HG03575 (cell line): ENCODE measurements around the gene IFT80.
"Not testable (repeated sequence)": the region's sequence is repeated elsewhere in the genome, so short reads cannot be mapped to it uniquely, and the experiment has no call there.

Experiments
- ATAC-seq: cut with Tn5 transposase; IDR thresholded peaks from one replicate; pipeline ENCODE4 v1.9.1; 2021; ENCODE audit not compliant: unreplicated experiment, insufficient number of reproducible peaks, low FRiP score; ENCODE audit errors: extremely low read depth

The IFT80 gene

DNA sequence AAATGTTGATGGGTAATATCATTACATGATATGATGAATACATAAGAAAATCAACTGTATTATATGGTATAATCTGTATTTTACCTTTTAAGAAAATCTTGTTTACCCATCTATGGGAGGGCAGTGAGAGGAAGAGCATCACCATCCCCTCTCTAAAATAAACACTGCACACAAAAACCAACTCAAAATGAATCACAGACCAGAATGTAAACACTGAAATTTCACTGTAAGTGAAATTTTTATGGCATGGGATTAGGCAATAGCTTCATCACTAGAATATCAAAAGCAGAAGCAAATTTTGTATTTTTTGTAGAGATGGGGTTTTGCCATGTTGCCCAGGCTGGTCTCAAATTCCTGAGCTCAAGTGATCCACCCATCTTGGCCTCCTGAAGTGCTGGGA lies 26.2 kb downstream of the IFT80 start:
- ATAC-seq, result no peak

DNA sequence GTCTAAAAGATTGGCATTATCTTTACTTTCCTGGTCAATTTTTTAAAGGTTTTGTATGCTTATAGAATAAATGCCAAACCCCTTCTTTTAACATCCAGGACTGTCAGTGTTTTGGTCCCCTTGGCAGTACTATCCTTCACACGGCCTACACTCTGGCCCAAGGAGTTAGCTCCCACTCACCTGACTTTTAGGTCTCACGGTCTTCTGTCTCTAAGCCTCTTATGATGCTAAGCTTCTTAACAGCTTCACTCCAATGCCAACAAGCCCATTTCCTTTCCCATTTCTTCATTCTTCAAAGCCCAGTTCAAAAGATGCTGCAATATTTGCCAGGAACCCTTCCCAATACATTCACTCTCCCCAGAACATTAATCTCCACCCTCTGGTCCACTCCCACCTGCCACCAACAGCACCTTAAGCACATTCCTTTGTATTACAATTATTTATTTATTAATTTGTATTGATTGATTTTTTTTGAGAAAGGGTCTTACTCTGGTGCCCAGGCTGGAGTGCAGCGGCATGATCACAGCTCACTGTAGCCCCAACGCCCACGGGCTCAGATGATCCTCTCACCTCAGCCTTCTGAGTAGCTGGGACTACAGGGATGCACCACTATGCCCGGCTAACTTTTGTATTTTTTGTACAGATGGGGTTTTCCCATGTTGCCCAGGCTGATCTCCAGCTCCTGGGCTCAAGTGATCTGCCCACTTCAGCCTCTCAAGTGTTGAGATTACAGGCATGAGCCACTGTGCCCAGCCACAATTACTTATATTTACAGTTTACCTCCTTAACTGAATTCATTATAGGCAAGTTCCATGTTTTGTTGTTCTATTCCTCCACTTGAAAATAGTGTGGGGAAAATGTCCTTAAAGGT lies 27.8 kb downstream of the IFT80 start:
- no peak for ATAC-seq

GRCh38 chr3:160369784-160370183 lies 29.2 kb downstream of the IFT80 start:
- ATAC-seq, result no peak

GRCh38 chr3:160368804-160369203 lies 30.2 kb downstream of the IFT80 start:
- ATAC-seq, result no peak

DNA sequence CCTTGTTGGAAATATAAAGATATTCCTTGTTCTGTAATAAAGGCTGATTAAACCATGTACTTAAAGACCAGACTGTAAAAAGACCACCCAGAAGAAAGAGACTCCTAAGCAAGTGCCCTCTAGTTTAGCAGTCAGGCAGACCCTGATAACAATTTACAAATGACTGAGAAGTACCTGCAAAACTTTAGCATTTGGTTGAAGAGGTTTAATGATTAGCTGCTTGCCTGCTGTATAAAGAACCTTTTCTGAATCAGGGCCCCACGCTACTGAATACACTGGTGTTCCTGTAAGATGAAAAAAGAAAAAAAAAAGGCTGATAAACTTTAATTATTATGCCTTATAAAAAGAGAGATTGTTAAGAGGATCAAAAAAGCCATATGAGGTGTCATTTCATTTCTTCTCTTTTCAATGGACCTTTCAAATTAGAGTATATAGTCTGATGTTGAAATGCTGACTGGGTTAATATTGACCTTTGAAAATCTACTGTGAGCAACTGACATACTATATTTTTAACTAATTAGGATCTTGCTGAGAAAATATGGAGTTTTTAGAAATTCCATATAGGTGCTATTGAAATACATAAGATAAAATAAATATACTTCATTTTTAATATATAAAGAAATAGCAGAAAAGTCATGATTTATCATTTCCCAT lies 33.0 kb downstream of the IFT80 start:
- no peak for ATAC-seq

- ATAC-seq, result not testable (repeated sequence)
These were observed 36.1 kb downstream of the IFT80 start for GRCh38 chr3:160362896-160363295.

- no peak for ATAC-seq
These were observed 43.2 kb downstream of the IFT80 start for GRCh38 chr3:160355826-160356225.

DNA sequence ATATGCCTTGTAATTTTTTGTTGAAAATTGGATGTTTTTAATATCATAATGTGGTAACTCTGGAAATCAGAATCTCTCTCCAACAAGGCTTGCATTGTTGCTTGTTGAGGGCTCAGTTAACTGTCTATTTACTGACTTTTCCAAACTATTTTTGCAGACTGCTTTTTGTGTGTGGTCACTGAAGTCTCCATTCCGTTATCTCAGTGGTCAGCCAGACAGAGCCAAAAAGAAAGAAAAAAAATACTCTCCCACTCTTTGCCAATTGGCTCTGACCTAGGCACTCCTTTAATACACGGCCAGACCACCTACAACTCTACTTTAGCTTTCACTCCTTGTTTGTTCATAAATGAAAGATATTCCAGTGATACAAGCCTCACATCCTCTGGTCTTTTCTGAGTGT lies 52.5 kb downstream of the IFT80 start:
- ATAC-seq, result no peak

DNA sequence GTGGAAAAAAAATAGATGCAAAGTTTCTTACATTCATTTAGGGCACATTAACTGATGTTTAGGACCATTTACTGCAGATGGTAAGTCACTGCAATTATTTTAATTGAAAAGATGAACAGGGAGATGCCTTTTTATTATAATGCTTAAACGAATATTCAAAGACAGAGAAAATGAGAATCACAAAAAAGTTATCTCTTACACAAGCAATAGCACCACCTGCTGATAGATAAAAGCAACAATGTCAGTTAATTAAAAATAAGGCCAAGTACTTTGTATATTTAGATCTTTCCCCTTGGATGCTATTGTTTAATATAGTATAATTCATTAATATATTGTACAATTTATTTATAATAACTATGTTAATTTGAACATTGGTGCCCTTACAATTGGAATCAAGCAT lies 55.9 kb downstream of the IFT80 start:
- ATAC-seq, result no peak

DNA sequence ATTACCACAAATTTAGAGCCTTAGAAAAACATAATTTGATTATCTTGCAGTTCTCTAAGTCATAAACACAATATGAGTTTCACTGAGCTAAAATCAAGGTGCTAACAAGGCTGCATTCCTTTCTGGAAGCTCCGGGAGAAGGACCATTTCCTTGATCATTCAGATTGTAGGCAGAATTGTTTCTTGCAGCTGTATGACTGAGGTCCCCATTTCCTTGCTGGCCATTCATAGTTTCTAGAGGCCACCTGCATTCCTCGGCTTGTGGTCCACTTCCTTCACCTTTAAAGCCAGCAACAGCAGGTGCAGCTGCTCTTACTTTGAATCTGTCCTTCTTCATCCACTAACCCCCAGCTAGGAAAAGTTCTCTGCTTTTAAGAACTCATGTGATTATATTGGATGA lies 58.7 kb downstream of the IFT80 start:
- ATAC-seq, result no peak

DNA sequence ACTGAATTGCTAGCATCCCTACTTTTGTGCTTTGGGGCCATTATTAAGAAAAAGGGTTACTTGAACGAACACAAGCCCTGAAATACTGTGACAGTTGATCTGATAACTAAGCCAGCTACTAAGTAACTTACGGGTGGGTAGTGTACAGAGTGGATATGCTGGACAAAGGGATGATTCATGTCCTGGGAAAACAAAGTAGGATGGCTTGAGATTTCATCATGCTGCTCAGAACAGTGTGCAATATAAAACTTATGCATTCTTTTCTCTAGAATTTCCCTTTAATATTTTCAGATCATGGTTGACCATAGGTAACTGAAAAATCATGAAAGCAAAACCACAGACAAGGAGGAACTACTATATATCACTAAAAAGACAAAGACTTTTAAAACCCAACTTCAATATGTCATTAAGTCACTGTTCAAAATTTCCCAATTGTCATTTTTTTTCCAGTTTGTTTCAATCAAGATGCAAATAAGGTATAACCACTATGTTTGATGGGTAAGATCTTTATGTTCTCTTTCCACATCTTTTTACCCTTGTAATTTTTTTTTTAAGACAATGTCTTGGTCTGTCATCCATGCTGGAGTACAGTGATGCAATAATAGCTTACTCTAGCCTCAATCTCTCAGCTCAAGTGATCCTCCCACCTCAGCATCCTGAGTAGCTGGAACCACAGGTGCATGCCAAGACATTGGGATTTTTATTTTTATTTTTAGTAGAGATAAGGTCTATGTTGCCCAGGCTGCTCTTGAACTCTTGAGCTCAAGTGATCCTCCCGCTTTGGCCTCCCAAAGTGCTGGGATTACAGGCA lies 67.7 kb downstream of the IFT80 start:
- ATAC-seq, result no peak

DNA sequence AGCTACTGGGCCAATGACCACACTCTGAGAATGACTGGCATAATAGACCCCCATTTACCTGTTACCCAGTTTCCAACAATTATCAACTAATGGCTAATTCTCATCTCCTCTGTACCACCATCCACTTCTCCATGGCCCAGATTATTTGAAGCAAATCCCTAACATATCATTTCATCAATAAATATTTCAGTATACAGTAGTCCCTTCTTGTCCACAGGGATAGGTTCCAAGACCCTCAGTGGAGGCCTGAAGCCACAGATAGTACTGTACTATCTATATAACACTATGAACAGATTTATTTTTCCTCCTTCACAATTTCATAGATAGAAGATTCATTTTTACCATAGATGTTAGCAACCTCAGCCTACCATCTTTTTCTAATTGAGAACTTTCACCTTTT lies 68.3 kb downstream of the IFT80 start:
- no peak for ATAC-seq

DNA sequence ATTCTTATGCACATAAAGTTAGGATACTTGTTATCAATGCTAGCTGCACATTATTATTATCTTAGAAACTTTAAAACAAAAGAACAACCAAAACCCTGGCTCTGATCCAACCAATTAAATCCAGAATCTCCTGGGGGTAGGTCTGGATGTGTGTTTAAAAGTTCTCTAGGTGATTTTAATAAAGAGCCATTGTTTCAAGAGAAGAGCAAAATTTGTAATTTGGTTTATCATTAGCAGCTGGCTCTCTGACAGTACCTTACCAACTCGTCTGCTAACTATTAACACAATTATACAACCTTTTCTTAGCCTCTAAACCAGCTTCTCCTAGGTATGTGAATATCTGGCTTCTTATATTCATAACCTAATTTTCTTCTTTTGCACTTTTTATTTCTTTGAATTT lies 68.9 kb downstream of the IFT80 start:
- ATAC-seq, result no peak

DNA sequence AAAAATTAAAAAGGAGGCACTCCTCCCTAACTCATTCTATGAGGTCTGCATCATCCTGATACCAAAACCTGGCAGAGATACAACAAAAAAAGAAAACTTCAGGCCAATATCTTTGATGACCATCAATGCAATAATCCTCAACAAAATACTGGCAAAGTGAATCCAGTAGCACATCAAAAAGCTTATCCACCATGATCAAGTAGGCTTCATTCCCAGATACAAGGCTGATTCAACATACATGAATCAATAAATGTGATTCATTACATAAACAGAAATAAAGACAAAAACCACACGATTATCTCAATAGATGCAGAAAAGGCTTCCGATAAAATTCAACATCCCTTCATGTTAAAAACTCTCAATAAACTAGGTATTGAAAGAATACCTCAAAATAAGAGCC lies 72.7 kb downstream of the IFT80 start:
- not testable (repeated sequence) for ATAC-seq

DNA sequence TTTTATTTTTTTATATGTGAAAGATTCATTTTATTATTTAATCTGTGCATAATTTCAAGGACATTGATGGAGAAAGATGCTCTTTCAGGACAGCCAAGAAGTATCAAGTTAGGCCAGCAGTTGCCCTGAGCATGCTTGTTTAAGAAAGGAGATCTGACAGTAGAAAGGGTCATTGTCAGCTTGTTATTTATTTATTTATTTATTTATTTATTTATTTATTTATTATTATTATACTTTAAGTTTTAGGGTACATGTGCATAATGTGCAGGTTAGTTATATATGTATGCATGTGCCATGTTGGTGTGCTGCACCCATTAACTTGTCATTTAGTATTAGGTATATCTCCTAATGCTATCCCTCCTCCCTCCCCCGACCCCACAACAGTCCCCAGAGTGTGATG lies 77.2 kb downstream of the IFT80 start:
- ATAC-seq, result not testable (repeated sequence)

DNA sequence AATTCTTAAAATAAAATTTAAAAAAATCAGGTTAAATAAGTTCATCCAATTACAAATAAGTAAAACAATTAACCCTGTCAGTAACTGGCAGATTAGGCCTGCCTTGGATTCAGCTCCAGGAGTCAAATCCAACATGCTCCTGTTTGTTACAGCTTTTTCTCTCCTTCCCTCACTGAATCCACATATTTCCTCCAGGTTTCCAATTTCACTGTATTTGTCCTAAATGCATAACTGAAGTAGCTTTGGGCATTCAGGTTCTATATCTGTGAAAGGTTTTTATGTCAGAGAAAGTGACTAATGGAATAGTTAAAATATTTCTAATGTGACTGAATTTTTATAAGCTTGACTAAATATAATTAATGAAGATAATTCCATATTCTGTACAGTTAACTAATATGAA lies 79.7 kb downstream of the IFT80 start:
- ATAC-seq, result no peak

DNA sequence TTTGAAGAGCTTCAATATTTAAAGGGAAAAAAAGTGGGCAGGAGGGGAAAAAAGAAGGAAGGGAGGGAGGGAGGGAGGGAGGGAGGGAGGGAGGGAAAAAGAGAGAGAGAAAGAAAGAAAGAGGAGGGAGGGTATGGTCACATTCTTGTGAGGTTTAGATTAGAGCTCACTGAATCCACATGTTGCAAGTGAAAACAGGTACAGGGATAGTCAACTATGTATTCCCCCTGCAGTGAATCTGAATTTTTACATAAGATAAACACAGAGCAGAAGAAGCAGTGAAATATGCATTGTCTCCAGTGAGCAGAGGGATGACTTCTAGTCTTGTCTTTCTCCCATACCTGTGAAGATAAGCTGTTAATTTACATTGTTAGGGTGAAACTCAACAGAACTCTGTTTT lies 84.0 kb downstream of the IFT80 start:
- ATAC-seq, result no peak

DNA sequence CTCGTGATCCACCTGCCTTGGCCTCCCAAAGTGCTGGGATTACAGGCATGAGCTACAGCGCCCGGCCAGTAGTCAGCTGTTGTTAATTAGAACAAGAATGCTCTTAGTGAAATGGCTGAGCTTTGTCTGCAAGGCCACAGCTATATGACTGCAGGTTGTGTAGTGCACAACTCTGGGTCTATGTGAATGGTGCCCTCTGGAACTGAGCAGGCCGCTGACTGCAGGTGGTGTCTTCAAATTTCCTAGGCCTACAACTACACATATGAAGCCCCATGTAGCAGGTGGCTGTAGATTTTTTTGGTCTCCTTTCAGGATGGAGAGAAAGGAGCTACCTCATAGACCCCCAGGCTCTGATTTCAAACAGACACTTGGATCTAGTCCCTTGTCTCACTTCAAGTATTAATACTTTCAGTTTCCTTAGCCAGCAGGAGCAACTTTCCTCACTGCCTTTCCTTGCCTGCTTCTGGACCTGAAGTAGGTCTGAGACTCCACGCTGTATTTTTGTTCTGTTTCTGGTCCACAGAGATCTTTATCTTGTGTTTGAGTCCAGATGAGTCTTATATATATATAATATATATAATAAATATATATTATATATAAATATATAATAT lies 86.9 kb downstream of the IFT80 start:
- ATAC-seq, result no peak

GRCh38 chr3:160302806-160303205 lies 96.2 kb downstream of the IFT80 start:
- no peak for ATAC-seq
